Measurements from ENCODE around the gene MYO5A.
"Not testable (repeated sequence)": the region's sequence is repeated elsewhere in the genome, so short reads cannot be mapped to it uniquely, and the experiment has no call there.

The MYO5A gene

GRCh38 chr15:52558196-52558595, 29.5 kb upstream of the MYO5A start:
- Histone ChIP-seq H3K27me3 (replicated peaks in 2 of 5; ENCODE audit: control insufficient read depth in 4 of 5, insufficient read depth in 5 of 5, low read length in 4 of 5) (no peaks in the 10 kb centered on the region), H3K36me3 (ENCODE audit: control insufficient read depth in 4 of 4, insufficient read depth in 4 of 4, low read length in 3 of 4) (peaks cover 9 to 41% (median 19%) of the 10 kb centered on the region in 4 experiments), H3K4me1 (ENCODE audit: control extremely low read depth in 1 of 4, control insufficient read depth in 4 of 4, insufficient read depth in 4 of 4, low read length in 3 of 4) (peaks cover 0 to 11% (median 4%) of the 10 kb centered on the region in 4 experiments), H3K9me3 (ENCODE audit: control extremely low read depth in 1 of 5, control insufficient read depth in 4 of 5, insufficient read depth in 2 of 5, low read depth in 1 of 5, low read length in 4 of 5) (peaks cover 0 to 4% (median 1%) of the 10 kb centered on the region in 5 experiments), H3K27ac (ENCODE audit: insufficient read depth in 1 of 2, low read depth in 1 of 2, low read length in 2 of 2, poor library complexity in 1 of 2, severe bottlenecking in 2 of 2) (no peak overlapping the region), H3K4me3 (ENCODE audit: control insufficient read depth in 1 of 7, extremely low read depth in 1 of 7, insufficient read depth in 4 of 7, low read depth in 2 of 7, low read length in 6 of 7) (no peak overlapping the region)
- ChIA-PET POLR2A (interaction anchor here (0.6 kb wide), 1 partner anchor 95 kb away, joined by 3 read pairs; no protein-coding TSS in a partner anchor), CTCF (interaction anchor here (1.3 to 2.3 kb wide), 2 partner anchors 8 to 12 kb away, joined by 5 to 8 read pairs; no protein-coding TSS in a partner anchor)
- DNase-seq, result peak in 2 of 3 donors; percentile 43 to 48
- 92% methylated on average over 3 of the region's 5 CpGs for WGBS (ENCODE audit: insufficient coverage)

GRCh38 chr15:52557274-52557641, 28.6 kb upstream of the MYO5A start:
- Histone ChIP-seq H3K9me3 (ENCODE audit: control extremely low read depth in 1 of 5, control insufficient read depth in 4 of 5, insufficient read depth in 2 of 5, low read depth in 1 of 5, low read length in 4 of 5) (peaks cover 0 to 4% (median 1%) of the 10 kb centered on the region in 5 experiments), H3K27ac (ENCODE audit: insufficient read depth in 1 of 2, low read depth in 1 of 2, low read length in 2 of 2, poor library complexity in 1 of 2, severe bottlenecking in 2 of 2) (no peak overlapping the region), H3K27me3 (replicated peaks in 2 of 5; ENCODE audit: control insufficient read depth in 4 of 5, insufficient read depth in 5 of 5, low read length in 4 of 5) (no peaks in the 10 kb centered on the region), H3K4me1 (ENCODE audit: control extremely low read depth in 1 of 4, control insufficient read depth in 4 of 4, insufficient read depth in 4 of 4, low read length in 3 of 4) (peaks cover 0 to 20% (median 8%) of the 10 kb centered on the region in 4 experiments), H3K36me3 (ENCODE audit: control insufficient read depth in 4 of 4, insufficient read depth in 4 of 4, low read length in 3 of 4) (peaks cover 9 to 42% (median 21%) of the 10 kb centered on the region in 4 experiments), H3K4me3 (ENCODE audit: control insufficient read depth in 1 of 7, extremely low read depth in 1 of 7, insufficient read depth in 4 of 7, low read depth in 2 of 7, low read length in 6 of 7) (no peak overlapping the region)
- ChIA-PET CTCF (no interaction called here), POLR2A (no interaction called here)
- no peak for DNase-seq

GRCh38 chr15:52556524-52557273, 28.0 kb upstream of the MYO5A start:
- peaks cover 0 to 4% (median 1%) of the 10 kb centered on the region in 5 experiments for H3K9me3 ChIP-seq (ENCODE audit: control extremely low read depth in 1 of 5, control insufficient read depth in 4 of 5, insufficient read depth in 2 of 5, low read depth in 1 of 5, low read length in 4 of 5)
- no peaks in the 10 kb centered on the region for H3K27me3 ChIP-seq (replicated peaks in 2 of 5; ENCODE audit: control insufficient read depth in 4 of 5, insufficient read depth in 5 of 5, low read length in 4 of 5)
- H3K4me1 ChIP-seq (ENCODE audit: control extremely low read depth in 1 of 4, control insufficient read depth in 4 of 4, insufficient read depth in 4 of 4, low read length in 3 of 4), result peaks cover 0 to 23% (median 13%) of the 10 kb centered on the region in 4 experiments
- ChIA-PET POLR2A (no interaction called here), CTCF (no interaction called here)
- no peak overlapping the region for H3K27ac ChIP-seq (ENCODE audit: insufficient read depth in 1 of 2, low read depth in 1 of 2, low read length in 2 of 2, poor library complexity in 1 of 2, severe bottlenecking in 2 of 2)
- WGBS (ENCODE audit: insufficient coverage), result 97% methylated on average over 3 of the region's 3 CpGs
- H3K36me3 ChIP-seq (ENCODE audit: control insufficient read depth in 4 of 4, insufficient read depth in 4 of 4, low read length in 3 of 4), result peaks cover 9 to 48% (median 24%) of the 10 kb centered on the region in 4 experiments
- DNase-seq, result no peak
- H3K4me3 ChIP-seq (ENCODE audit: control insufficient read depth in 1 of 7, extremely low read depth in 1 of 7, insufficient read depth in 4 of 7, low read depth in 2 of 7, low read length in 6 of 7), result no peak overlapping the region

GRCh38 chr15:52552303-52552702, 23.6 kb upstream of the MYO5A start:
- Histone ChIP-seq H3K27me3 (replicated peaks in 2 of 5; ENCODE audit: control insufficient read depth in 4 of 5, insufficient read depth in 5 of 5, low read length in 4 of 5) (no peaks in the 10 kb centered on the region), H3K4me3 (ENCODE audit: control insufficient read depth in 1 of 7, extremely low read depth in 1 of 7, insufficient read depth in 4 of 7, low read depth in 2 of 7, low read length in 6 of 7) (peak overlapping the region in 2 of 7 experiments; percentile 42 to 55), H3K9me3 (ENCODE audit: control extremely low read depth in 1 of 5, control insufficient read depth in 4 of 5, insufficient read depth in 2 of 5, low read depth in 1 of 5, low read length in 4 of 5) (no peaks in the 10 kb centered on the region), H3K4me1 (ENCODE audit: control extremely low read depth in 1 of 4, control insufficient read depth in 4 of 4, insufficient read depth in 4 of 4, low read length in 3 of 4) (peaks cover 0 to 25% (median 15%) of the 10 kb centered on the region in 4 experiments), H3K27ac (ENCODE audit: insufficient read depth in 1 of 2, low read depth in 1 of 2, low read length in 2 of 2, poor library complexity in 1 of 2, severe bottlenecking in 2 of 2) (no peak overlapping the region), H3K36me3 (ENCODE audit: control insufficient read depth in 4 of 4, insufficient read depth in 4 of 4, low read length in 3 of 4) (peaks cover 5 to 40% (median 22%) of the 10 kb centered on the region in 4 experiments)
- ChIA-PET CTCF (interaction anchor here (0.8 to 1.7 kb wide), 3 partner anchors 19 to 183 kb away, joined by 3 to 5 read pairs (median 4); no protein-coding TSS in a partner anchor), POLR2A (interaction anchor here (0.6 to 1.5 kb wide), 2 partner anchors 126 to 1014 kb away, joined by 5 read pairs; partner anchors contain the start of gene ATOSA)
- DNase-seq, result no peak
- no CpG with 5 or more reads among the region's 2 CpGs for WGBS (ENCODE audit: insufficient coverage)

- ChIA-PET CTCF (interaction anchor here (0.8 to 1.7 kb wide), 3 partner anchors 18 to 184 kb away, joined by 3 to 5 read pairs (median 4); no protein-coding TSS in a partner anchor), POLR2A (interaction anchor here (1.5 kb wide), 1 partner anchor 127 kb away, joined by 5 read pairs; the partner anchor contains the start of gene ATOSA)
- no peak overlapping the region for H3K27ac ChIP-seq (ENCODE audit: insufficient read depth in 1 of 2, low read depth in 1 of 2, low read length in 2 of 2, poor library complexity in 1 of 2, severe bottlenecking in 2 of 2)
- H3K9me3 ChIP-seq (ENCODE audit: control extremely low read depth in 1 of 5, control insufficient read depth in 4 of 5, insufficient read depth in 2 of 5, low read depth in 1 of 5, low read length in 4 of 5), result no peaks in the 10 kb centered on the region
- H3K4me3 ChIP-seq (ENCODE audit: control insufficient read depth in 1 of 7, extremely low read depth in 1 of 7, insufficient read depth in 4 of 7, low read depth in 2 of 7, low read length in 6 of 7), result peak overlapping the region in 2 of 7 experiments; percentile 42 to 55
- H3K27me3 ChIP-seq (replicated peaks in 2 of 5; ENCODE audit: control insufficient read depth in 4 of 5, insufficient read depth in 5 of 5, low read length in 4 of 5), result no peaks in the 10 kb centered on the region
- peaks cover 0 to 25% (median 15%) of the 10 kb centered on the region in 4 experiments for H3K4me1 ChIP-seq (ENCODE audit: control extremely low read depth in 1 of 4, control insufficient read depth in 4 of 4, insufficient read depth in 4 of 4, low read length in 3 of 4)
- 52% methylated on average over 3 of the region's 6 CpGs for WGBS (ENCODE audit: insufficient coverage)
- H3K36me3 ChIP-seq (ENCODE audit: control insufficient read depth in 4 of 4, insufficient read depth in 4 of 4, low read length in 3 of 4), result peaks cover 7 to 39% (median 22%) of the 10 kb centered on the region in 4 experiments
- peak; percentile 87 to 96 (median 92) for DNase-seq
Measured at GRCh38 chr15:52551762-52552161, 23.1 kb upstream of the MYO5A start.

GRCh38 chr15:52551186-52551585, 22.5 kb upstream of the MYO5A start:
- H3K27me3 ChIP-seq (replicated peaks in 2 of 5; ENCODE audit: control insufficient read depth in 4 of 5, insufficient read depth in 5 of 5, low read length in 4 of 5); H3K27ac ChIP-seq (ENCODE audit: insufficient read depth in 1 of 2, low read depth in 1 of 2, low read length in 2 of 2, poor library complexity in 1 of 2, severe bottlenecking in 2 of 2); DNase-seq; H3K4me3 ChIP-seq (ENCODE audit: control insufficient read depth in 1 of 7, extremely low read depth in 1 of 7, insufficient read depth in 4 of 7, low read depth in 2 of 7, low read length in 6 of 7); H3K9me3 ChIP-seq (ENCODE audit: control extremely low read depth in 1 of 5, control insufficient read depth in 4 of 5, insufficient read depth in 2 of 5, low read depth in 1 of 5, low read length in 4 of 5): not testable (repeated sequence)
- Histone ChIP-seq H3K4me1 (ENCODE audit: control extremely low read depth in 1 of 4, control insufficient read depth in 4 of 4, insufficient read depth in 4 of 4, low read length in 3 of 4) (peaks cover 0 to 25% (median 15%) of the 10 kb centered on the region in 4 experiments), H3K36me3 (ENCODE audit: control insufficient read depth in 4 of 4, insufficient read depth in 4 of 4, low read length in 3 of 4) (peaks cover 10 to 39% (median 25%) of the 10 kb centered on the region in 4 experiments)
- CTCF ChIA-PET, result interaction anchor here (1.3 to 1.7 kb wide), 2 partner anchors 25 to 185 kb away, joined by 4 to 5 read pairs; no protein-coding TSS in a partner anchor
- no CpG with 5 or more reads among the region's 1 CpG for WGBS (ENCODE audit: insufficient coverage)
- POLR2A ChIA-PET, result interaction anchor here (1.5 kb wide), 1 partner anchor 127 kb away, joined by 5 read pairs; the partner anchor contains the start of gene ATOSA
